IPS-15b (cell line): Measurements from ENCODE around the gene SBNO2.

Source experiments
- H3K27me3 ChIP-seq: one replicate; pipeline ENCODE4 v1.6.1; 2013; ENCODE audit warnings: low read length; ENCODE audit not compliant: control insufficient read depth, insufficient read depth
- H3K36me3 ChIP-seq: one replicate; pipeline ENCODE4 v1.6.1; 2013; ENCODE audit warnings: low read length; ENCODE audit not compliant: control insufficient read depth, insufficient read depth
- H3K4me1 ChIP-seq: one replicate; pipeline ENCODE4 v1.6.1; 2013; ENCODE audit warnings: mild to moderate bottlenecking, low read length; ENCODE audit not compliant: control insufficient read depth, insufficient read depth
- H3K4me3 ChIP-seq: one replicate; pipeline ENCODE4 v1.5.1; 2013; ENCODE audit warnings: low read depth, low read length
- H3K9ac ChIP-seq: one replicate; pipeline ENCODE4 v1.6.1; 2013; ENCODE audit warnings: low read depth, mild to moderate bottlenecking, low read length
- H3K9me3 ChIP-seq: one replicate; pipeline ENCODE4 v1.6.1; 2013; ENCODE audit warnings: mild to moderate bottlenecking, low read length; ENCODE audit not compliant: control insufficient read depth, insufficient read depth

SBNO2 gene

DNA sequence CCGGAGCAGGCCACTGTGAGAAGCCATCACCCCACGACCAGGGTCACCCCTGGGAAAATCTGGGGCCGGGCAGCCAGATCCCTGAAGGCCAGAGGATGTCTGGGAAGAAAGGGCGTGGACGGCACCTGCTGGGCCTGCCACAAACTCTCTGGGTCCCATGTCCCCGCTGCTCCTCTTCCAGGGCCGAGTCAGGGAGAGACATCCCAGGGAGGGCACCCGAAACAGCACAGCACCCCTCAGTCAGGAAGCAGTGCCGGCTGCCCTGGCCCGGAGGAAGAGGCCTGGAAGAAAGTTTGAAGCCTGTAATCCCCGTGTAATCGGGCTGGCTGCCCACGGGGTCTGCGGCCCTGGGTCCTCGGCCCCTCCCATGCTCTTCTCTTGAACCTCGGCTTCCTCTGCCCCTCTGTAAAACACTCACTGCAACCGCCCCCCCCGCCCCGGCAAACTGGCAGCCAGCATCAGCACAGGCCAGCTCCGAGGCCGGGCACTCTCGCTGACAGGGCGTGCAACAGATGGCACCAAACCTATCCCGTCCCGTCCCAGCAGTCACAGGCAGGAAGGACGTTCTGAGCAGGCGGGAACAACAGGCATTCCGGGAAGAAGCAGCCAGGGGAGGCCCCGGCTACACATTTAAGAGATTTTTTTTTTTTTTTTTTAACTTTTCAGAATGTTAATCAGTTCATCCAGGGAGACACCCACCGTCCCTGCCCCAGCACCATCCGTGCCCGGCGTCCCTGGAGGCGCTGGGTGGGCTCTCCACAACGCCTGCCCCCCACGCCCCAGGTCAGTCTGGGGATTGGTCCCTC lies 1.5 kb downstream of the SBNO2 start:
- Histone ChIP-seq H3K36me3 (peaks cover 3% of the 10 kb centered on the region), H3K4me1 (peaks cover 2% of the 10 kb centered on the region), H3K9ac (peak overlapping the region; percentile 87), H3K4me3 (peak overlapping the region; percentile 82), H3K27me3 (no peaks in the 10 kb centered on the region), H3K9me3 (no peaks in the 10 kb centered on the region)

DNA sequence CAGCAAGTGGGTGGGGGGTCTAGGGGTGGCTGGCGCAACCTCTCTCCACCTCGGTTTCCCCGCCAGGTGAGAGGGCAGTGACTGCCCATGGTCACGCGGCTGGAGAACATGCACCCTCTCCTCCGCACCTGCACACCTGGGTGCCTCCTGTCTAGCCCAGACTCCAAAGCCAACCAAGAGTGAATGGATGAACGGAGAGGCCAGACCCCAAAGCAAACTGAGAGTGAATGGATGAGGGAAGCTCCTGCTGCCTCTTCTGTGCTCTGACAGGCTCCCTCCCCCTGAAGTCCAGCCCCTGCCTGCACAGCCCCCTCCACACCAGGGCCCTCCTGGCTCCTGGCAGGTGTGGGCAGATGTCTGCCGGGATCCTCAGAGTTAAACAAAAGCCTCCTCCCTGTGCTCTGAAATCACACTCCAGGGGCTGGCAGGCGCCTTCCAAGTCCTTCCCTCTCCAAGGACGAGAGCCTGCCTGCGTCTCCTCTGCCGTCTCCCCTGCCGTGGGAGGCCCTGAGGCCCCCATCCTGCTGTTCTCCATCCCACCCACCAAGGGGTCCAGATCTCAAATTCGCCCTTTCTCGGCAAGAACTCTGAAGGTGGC lies 2.2 kb downstream of the SBNO2 start:
- H3K4me1 ChIP-seq, result peaks cover 2% of the 10 kb centered on the region
- H3K9me3 ChIP-seq, result no peaks in the 10 kb centered on the region
- H3K9ac ChIP-seq, result no peak overlapping the region
- H3K27me3 ChIP-seq, result no peaks in the 10 kb centered on the region
- peaks cover 3% of the 10 kb centered on the region for H3K36me3 ChIP-seq
- H3K4me3 ChIP-seq, result peak overlapping the region; percentile 82

DNA sequence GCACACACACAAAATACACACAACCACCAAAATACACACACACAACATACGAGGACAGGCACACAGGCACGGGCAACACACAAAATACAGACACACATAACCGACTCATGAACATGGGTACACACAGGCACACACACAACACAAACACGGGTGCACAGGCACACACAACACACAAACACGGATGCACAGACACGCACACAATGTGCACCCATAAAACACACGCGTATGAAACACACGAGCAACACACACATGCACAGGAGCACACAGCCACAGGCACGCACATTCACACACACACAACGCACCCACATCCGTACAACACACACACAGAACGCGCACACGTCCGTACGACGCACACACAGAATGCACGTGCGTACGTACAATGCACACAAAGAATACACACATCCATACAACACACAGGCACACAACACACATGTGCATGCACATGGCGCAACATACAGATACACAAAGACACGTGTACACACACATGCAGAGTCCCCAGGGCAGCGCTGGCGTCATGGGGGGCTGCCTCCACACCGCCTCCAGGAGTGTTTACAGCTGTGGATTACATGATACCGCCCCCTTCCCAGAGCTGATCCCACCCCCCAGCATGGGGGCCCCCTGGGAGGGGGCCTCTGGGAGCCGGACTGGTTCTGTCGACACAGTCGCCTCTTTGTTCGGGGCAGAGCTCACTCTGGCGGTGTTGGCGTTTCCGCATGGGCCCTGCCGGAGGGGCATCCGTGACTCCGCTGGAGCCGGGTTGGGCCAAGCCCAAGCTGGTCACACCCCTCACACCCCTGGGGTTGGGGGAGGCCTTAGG lies 2.9 kb downstream of the SBNO2 start:
- peaks cover 4% of the 10 kb centered on the region for H3K4me1 ChIP-seq
- no peaks in the 10 kb centered on the region for H3K27me3 ChIP-seq
- no peak overlapping the region for H3K9ac ChIP-seq
- H3K9me3 ChIP-seq, result no peaks in the 10 kb centered on the region
- H3K4me3 ChIP-seq, result peak overlapping the region; percentile 82
- peaks cover 3% of the 10 kb centered on the region for H3K36me3 ChIP-seq

DNA sequence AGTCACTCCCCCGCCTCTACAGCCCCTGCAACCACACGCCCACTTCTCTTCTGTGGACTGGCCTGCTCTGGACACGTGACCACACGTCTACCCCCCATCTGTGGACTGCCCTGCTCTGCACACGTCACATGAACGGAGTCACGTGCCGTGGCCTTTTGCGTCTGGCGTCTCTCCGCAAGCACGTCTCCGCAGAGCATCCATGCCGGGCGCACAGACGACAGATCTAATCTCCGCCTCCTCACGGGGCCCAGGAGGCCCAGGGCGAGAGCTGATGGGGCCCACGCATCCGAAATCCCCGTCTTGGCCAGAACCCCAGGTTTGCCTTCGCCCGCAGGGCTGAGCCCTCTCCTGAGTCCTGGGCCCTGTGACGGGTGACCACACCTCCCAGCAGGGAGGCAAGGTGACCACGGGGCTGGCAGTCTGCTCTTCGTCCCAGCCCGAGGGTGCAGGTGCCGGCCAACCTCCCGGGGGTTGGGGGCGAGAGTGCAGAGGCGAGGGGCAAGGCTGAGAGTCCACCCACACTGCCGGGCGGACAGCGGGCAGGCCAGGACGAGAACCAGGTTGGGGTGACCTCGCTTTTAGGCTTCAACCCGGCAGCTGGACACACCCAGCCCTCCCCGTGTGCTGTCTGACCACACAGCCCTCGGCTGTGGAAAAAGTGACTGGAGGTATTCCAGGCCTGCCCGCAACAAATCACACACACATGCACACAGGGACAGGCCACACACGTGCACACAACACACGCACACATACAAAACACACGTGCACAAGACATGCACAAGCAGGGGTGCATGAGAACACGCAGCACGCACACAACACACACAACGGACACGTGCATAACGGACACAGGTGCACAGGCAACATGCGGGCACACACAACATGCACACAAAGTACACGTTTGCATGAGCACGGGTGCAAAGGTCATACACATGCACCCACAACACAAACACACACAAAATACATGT lies 3.9 kb downstream of the SBNO2 start:
- H3K4me1 ChIP-seq, result peaks cover 4% of the 10 kb centered on the region
- H3K4me3 ChIP-seq, result no peak overlapping the region
- no peaks in the 10 kb centered on the region for H3K9me3 ChIP-seq
- peak overlapping the region; percentile 54 for H3K9ac ChIP-seq
- H3K27me3 ChIP-seq, result no peaks in the 10 kb centered on the region
- H3K36me3 ChIP-seq, result peaks cover 3% of the 10 kb centered on the region

DNA sequence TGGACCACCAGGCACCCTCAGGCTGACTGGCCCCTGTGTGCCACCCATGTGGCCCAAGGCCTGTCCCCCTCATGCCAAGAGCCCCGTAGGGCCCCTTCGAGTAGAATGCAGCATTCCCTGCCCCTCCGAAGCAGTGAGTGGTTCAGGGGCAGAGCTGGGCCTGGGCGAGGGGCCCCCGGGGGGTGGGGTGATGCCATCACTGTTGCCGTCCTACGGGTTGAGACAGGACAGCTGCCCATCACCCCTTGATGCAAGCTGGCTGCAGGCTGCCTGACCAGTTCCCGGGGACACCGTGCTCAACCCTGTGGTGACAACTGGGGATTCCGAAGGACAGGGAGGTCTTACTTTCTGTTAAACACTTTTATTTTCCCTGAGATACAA lies 4.7 kb downstream of the SBNO2 start:
- Histone ChIP-seq H3K9me3 (no peaks in the 10 kb centered on the region), H3K4me1 (peaks cover 4% of the 10 kb centered on the region), H3K4me3 (no peak overlapping the region), H3K36me3 (peaks cover 3% of the 10 kb centered on the region), H3K27me3 (no peaks in the 10 kb centered on the region), H3K9ac (peak overlapping the region; percentile 54)

DNA sequence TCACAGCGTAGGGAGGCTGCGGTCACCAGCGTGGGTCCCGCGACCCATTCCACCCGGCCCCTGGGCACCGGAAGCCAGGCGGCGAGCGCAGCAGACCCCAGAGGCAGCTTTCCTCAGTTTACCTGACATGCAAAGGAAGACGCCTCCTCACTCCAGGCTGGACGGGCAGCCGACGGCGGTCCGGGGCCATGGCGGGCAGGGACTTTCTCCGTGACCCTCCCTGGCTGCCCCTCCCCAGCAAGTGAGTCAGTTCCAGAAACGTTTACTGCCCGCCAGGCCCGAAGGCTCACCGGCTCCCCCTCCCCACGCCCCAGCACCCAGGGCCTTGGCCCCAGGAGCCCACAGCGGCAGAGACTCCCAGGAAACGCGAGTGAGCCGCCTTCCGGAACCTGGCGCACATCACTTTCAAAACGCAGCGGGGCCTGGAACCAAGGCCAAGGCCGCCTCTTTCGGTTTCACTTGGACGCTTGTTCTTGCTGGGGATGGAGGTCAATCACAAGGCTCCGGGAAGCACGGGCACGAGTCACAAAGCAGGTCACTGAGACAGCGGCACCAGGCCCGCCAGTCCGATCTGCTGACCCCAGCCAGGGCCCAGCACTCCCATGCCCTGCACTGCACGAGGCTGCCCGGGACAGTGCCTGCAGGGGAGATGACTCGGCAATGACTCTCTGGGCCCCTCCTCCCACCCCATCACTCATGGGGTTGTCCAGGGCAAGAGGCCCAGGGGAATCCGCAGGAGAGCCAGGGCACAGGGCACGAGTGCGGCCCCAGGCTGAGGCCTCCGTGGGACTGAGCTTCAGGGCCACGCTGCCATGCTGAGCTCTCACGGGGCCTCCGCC lies 5.3 kb downstream of the SBNO2 start:
- Histone ChIP-seq H3K36me3 (peaks cover 3% of the 10 kb centered on the region), H3K9ac (peak overlapping the region; percentile 54), H3K9me3 (no peaks in the 10 kb centered on the region), H3K27me3 (no peaks in the 10 kb centered on the region), H3K4me3 (no peak overlapping the region), H3K4me1 (peaks cover 4% of the 10 kb centered on the region)

DNA sequence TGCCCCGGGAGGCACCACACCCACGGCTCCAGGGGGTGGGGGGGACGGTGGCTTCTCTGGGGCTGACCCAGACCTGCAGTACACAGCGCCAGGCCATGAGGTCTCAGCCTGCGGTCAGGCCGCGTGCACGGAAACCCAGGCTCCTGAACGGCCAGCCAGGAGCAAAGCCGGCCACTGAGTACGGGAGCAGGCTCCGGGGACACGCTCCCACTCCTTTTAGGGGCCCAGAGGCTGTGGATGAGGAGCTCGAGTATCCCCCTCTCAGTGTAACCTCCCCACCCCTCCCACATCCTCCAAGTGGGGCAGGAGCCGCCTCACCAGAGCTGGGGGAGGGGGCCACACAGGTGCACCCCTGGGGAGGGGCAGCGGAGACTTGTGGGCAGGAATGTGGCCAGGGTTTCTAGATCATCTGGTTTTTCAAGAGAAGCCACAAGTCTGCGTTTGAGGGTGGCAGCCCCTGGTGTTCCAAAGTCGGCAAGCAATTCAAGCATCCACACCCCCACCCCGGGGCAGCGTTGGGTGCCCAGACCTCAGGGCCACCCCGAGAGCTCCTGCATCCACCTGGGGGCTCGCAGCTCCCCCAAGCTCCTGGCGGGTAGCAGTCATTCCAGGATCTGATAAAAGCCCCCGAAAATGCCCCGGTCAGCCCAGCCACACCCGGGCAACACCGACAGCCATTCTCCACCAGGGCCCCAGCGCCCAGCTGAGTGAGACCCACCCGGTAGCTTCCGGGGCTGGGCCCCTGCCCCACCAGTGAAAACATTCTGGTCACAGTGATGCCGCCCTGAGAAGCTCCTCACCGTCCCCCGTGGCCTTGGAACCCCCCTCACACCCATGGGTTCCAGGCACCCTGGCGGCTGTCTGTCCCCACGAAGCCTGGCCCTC lies 6.1 kb downstream of the SBNO2 start:
- Histone ChIP-seq H3K27me3 (no peaks in the 10 kb centered on the region), H3K4me1 (peaks cover 4% of the 10 kb centered on the region), H3K36me3 (peaks cover 3% of the 10 kb centered on the region), H3K9me3 (no peaks in the 10 kb centered on the region), H3K4me3 (no peak overlapping the region), H3K9ac (peak overlapping the region; percentile 47)

DNA sequence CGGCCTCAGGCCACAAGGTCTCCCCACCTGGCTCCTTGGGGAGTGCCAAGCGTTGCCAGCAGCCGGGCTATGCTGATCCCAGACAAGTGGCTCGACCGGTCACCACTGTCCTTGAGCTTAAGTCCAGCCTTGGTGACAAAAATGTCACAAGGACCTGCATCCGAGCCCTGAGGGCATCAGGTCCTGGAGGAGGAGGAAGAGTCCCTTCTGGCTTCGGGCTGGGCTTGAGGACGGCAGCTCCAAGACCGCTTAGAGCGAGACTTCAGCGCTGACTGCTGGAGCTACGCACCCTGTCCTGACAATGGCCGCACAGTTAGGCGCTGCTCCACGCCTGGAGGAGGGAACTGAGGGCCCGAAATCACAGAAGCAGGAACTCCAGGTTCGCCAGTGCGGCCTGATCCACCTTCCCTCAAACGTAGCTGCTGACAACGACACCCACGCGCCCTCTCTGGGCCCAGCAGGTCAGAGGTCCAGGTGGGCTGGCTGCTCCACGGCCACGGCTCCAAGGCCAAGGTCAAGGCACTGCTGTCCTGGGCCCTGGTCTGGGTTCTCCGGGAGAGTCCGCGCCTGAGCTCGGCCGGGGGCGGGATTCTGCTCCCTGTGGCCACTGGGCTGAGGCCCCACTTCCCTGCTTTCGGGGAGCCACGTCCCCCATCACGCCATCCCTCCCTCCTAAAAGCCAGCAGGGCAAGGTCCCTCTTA lies 7.0 kb downstream of the SBNO2 start:
- H3K4me3 ChIP-seq, result no peak overlapping the region
- peak overlapping the region; percentile 47 for H3K9ac ChIP-seq
- peaks cover 3% of the 10 kb centered on the region for H3K36me3 ChIP-seq

DNA sequence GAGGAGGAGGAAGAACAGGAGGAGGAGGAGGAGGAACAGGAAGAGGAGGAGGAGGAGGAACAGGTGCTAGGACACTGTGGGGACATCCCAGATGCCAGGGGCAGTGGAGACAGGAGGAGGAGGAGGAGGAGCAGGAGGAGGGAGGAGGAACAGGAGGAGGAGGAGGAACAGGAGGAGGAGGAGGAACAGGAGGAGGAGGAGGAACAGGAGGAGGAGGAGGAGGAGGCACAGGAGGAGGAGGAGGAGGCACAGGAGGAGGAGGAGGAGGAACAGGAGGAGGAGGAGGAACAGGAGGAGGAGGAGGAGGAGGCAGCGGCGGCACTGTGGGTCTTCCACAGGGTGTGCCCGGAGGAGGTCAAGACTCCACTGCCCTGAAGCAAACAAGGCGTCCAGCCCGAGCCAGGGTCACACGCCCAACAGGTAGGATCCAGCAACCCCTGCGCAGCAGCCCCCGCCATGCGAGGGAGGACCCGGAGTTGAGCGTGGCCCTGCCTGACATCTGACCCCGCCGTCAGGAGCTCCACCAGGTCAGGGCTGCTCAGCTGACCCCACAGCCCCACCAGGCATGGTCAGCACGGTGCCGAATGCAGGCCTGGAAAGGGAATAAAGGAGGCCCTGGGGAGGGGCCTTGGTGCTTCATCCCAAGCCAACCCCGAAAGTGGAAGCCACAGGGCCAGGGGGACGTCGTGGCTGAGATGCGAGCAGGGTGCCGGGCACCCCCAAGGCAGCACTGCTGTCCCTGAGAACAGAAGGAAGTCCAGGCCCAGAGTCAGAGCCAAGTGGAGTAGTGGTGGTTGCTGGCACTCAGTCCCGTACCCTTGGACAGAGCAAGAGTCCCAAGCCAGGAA lies 9.2 kb downstream of the SBNO2 start:
- H3K4me1 ChIP-seq, result peaks cover 2% of the 10 kb centered on the region
- no peak overlapping the region for H3K9ac ChIP-seq
- H3K9me3 ChIP-seq, result no peaks in the 10 kb centered on the region
- H3K4me3 ChIP-seq, result no peak overlapping the region
- H3K27me3 ChIP-seq, result no peaks in the 10 kb centered on the region
- H3K36me3 ChIP-seq, result peaks cover 3% of the 10 kb centered on the region

More for the DNA sequence above, 7.0 kb downstream of the SBNO2 start:
- no peaks in the 10 kb centered on the region for H3K27me3 ChIP-seq
- no peaks in the 10 kb centered on the region for H3K9me3 ChIP-seq
- H3K4me1 ChIP-seq, result peaks cover 4% of the 10 kb centered on the region
